Upper lobe of left lung (tissue), 6 donors: ENCODE results near the gene EYA3. TPM values are rescaled to one million over a fixed set of nuclear protein-coding genes. Genes with fewer than 3 reads are reported as not detected.

Experiments used
- ATAC-seq, 2 donors: fragments of 200-7000 bp; cut with Tn5 transposase; one replicate each; pipeline ENCODE4 v1.9.1; 2022; ENCODE audit warnings: mild to moderate bottlenecking in 2 of 2, moderate library complexity in 2 of 2; ENCODE audit not compliant: low FRiP score in 2 of 2
- DNase-seq, 2 donors: peaks; one replicate each; pipeline ENCODE4 v3.0.0-alpha.2; 2019 to 2020
- H3K27ac ChIP-seq, 4 donors: fragments of 200-600 bp; sonication (generic); one replicate each; pipeline ENCODE4 v1.5.1; 2016 to 2019
- H3K27me3 ChIP-seq, 4 donors: fragments of 200-600 bp; sonication (generic); one replicate each; pipeline ENCODE4 v1.5.1; 2017 to 2019
- H3K36me3 ChIP-seq, 4 donors: fragments of 200-600 bp; sonication (generic); one replicate each; pipeline ENCODE4 v1.5.1; 2016 to 2019
- H3K4me1 ChIP-seq, 4 donors: fragments of 200-600 bp; sonication (generic); one replicate each; pipeline ENCODE4 v1.5.1; 2018 to 2019
- H3K4me3 ChIP-seq, 4 donors: fragments of 200-600 bp; sonication (generic); one replicate each; pipeline ENCODE4 v1.5.1; 2017 to 2019; ENCODE audit warnings: mild to moderate bottlenecking in 2 of 4, moderate library complexity in 1 of 4
- H3K9me3 ChIP-seq, 4 donors: fragments of 200-600 bp; sonication (generic); one replicate each; pipeline ENCODE4 v1.5.1; 2018 to 2019
- CTCF ChIP-seq, 6 experiments: fragments of 450-650 bp in 4 of 6; fragments of 200-600 bp in 2 of 6; sonication (generic) in 2 of 6; IDR thresholded peaks; one replicate each; pipeline ENCODE4 v1.5.1; 2016 to 2019; ENCODE audit warnings: antibody characterized with exemption in 6 of 6
- EP300 ChIP-seq, 4 donors: sonication (generic); formaldehyde crosslinking; IDR thresholded peaks; one replicate each; pipeline ENCODE4 v1.5.1; 2017; ENCODE audit warnings: antibody characterized with exemption in 4 of 4, control low read depth in 2 of 4
- POLR2A ChIP-seq, 4 donors: fragments of 450-650 bp; IDR thresholded peaks; one replicate each; pipeline ENCODE4 v1.5.1; 2016 to 2017; ENCODE audit warnings: antibody characterized with exemption in 4 of 4, mild to moderate bottlenecking in 2 of 4
- POLR2AphosphoS5 ChIP-seq, 2 donors: sonication (generic); formaldehyde crosslinking; IDR thresholded peaks; one replicate each; pipeline ENCODE4 v1.5.1; 2017; ENCODE audit warnings: antibody characterized with exemption in 2 of 2
- WGBS, 2 donors: methylation state at CpG; one replicate each; pipeline ENCODE4 v1.1.5; 2017 to 2018; 5-methylcytosine and 5-hydroxymethylcytosine counted together
- total RNA-seq, 6 donors: library from RNA; depleted of rRNA in 4 of 6; stranded (reverse); fragments of >200 nt in 4 of 6; gene quantifications; one replicate each; pipeline versions ENCODE4 v1.1.0 to v1.2.1, GENCODE V29; 2016 to 2021
- donor health status: DM: no; HTN: no; CAD: no; lungs with moderate emphysema.
- donor health status: DM: no; HTN: yes; CAD: no; lungs with severe emphysema.

The EYA3 gene
- total RNA-seq, 6 donors from 2014 or later, result 15.9 to 23.4 (median 22.0) TPM

- H3K27ac ChIP-seq, result peak overlapping the region in 3 of 4 donors; percentile 10 to 51 (median 38)
- TF ChIP-seq CTCF (IDR thresholded peaks at IDR 0.05) (no peak), EP300 (IDR thresholded peaks at IDR 0.05) (no peak), POLR2A (IDR thresholded peaks at IDR 0.05) (no peak), POLR2AphosphoS5 (IDR thresholded peaks at IDR 0.05) (no peak)
- H3K4me1 ChIP-seq, result no peaks in the 10 kb centered on the region
- WGBS, 2 donors, result 28 to 39% methylated on average over 4 of the region's 4 CpGs
- DNase-seq (peak in 1 of 2 donors; percentile 36), ATAC-seq (peak; percentile 61 to 73)
- H3K36me3 ChIP-seq, result no peaks in the 10 kb centered on the region
- no peaks in the 10 kb centered on the region for H3K27me3 ChIP-seq
- no peak overlapping the region for H3K4me3 ChIP-seq
- no peaks in the 10 kb centered on the region for H3K9me3 ChIP-seq
Observed at GRCh38 chr1:28123461-28123961, 35.1 kb upstream of the EYA3 start.

- Histone ChIP-seq H3K4me3 (no peak overlapping the region), H3K36me3 (no peaks in the 10 kb centered on the region), H3K9me3 (no peaks in the 10 kb centered on the region), H3K27me3 (no peaks in the 10 kb centered on the region), H3K27ac (no peak overlapping the region), H3K4me1 (no peaks in the 10 kb centered on the region)
- DNase-seq, result no peak
- ATAC-seq, result no peak
- no peak for TF ChIP-seq CTCF (IDR thresholded peaks at IDR 0.05)
- no peak for TF ChIP-seq POLR2A (IDR thresholded peaks at IDR 0.05)
- no peak for TF ChIP-seq POLR2AphosphoS5 (IDR thresholded peaks at IDR 0.05)
- TF ChIP-seq EP300 (IDR thresholded peaks at IDR 0.05), result no peak
- WGBS, 2 donors, result 81 to 87% methylated on average over 3 of the region's 3 CpGs
Observed at GRCh38 chr1:28122183-28122582, 33.8 kb upstream of the EYA3 start.

- peak in 1 of 2 donors; percentile 30 for DNase-seq
- H3K36me3 ChIP-seq, result no peaks in the 10 kb centered on the region
- no peaks in the 10 kb centered on the region for H3K9me3 ChIP-seq
- ATAC-seq, result no peak
- peaks cover 0 to 6% (median 0%) of the 10 kb centered on the region in 4 donors for H3K4me1 ChIP-seq
- no peak overlapping the region for H3K27ac ChIP-seq
- no peaks in the 10 kb centered on the region for H3K27me3 ChIP-seq
- no peak overlapping the region for H3K4me3 ChIP-seq
- TF ChIP-seq POLR2AphosphoS5 (IDR thresholded peaks at IDR 0.05) (no peak), POLR2A (IDR thresholded peaks at IDR 0.05) (no peak), CTCF (IDR thresholded peaks at IDR 0.05) (no peak), EP300 (IDR thresholded peaks at IDR 0.05) (no peak)
- 93 to 97% methylated on average over 8 of the region's 8 CpGs for WGBS, 2 donors
Observed at GRCh38 chr1:28119556-28119955, 31.1 kb upstream of the EYA3 start.

GRCh38 chr1:28118640-28119307, 30.4 kb upstream of the EYA3 start:
- Histone ChIP-seq H3K27me3 (no peaks in the 10 kb centered on the region), H3K4me3 (no peak overlapping the region), H3K27ac (no peak overlapping the region), H3K36me3 (no peaks in the 10 kb centered on the region), H3K9me3 (no peaks in the 10 kb centered on the region), H3K4me1 (peaks cover 0 to 7% (median 0%) of the 10 kb centered on the region in 4 donors)
- ATAC-seq, result no peak
- TF ChIP-seq POLR2AphosphoS5 (IDR thresholded peaks at IDR 0.05), result no peak
- TF ChIP-seq EP300 (IDR thresholded peaks at IDR 0.05), result no peak
- no peak for TF ChIP-seq CTCF (IDR thresholded peaks at IDR 0.05)
- TF ChIP-seq POLR2A (IDR thresholded peaks at IDR 0.05), result no peak
- 92% methylated on average over 5 of the region's 5 CpGs for WGBS, 2 donors
- DNase-seq, result no peak

GRCh38 chr1:28115267-28115666, 26.9 kb upstream of the EYA3 start:
- Histone ChIP-seq H3K36me3 (no peaks in the 10 kb centered on the region), H3K4me3 (no peak overlapping the region), H3K9me3 (no peaks in the 10 kb centered on the region), H3K4me1 (peaks cover 0 to 9% (median 2%) of the 10 kb centered on the region in 4 donors), H3K27me3 (no peaks in the 10 kb centered on the region), H3K27ac (peak overlapping the region in 3 of 4 donors; percentile 13 to 58 (median 45))
- ATAC-seq (no peak), DNase-seq (peak in 1 of 2 donors; percentile 69)
- TF ChIP-seq POLR2AphosphoS5 (IDR thresholded peaks at IDR 0.05) (peak; percentile 45 to 60), CTCF (IDR thresholded peaks at IDR 0.05) (no peak)
- 16 to 17% methylated on average over 4 of the region's 4 CpGs for WGBS, 2 donors
